ENCODE results near the gene NDRG4. TPM values are rescaled to one million over a fixed set of nuclear protein-coding genes. Genes with fewer than 3 reads are reported as not detected.

Gene NDRG4
- total RNA-seq, 2 donors from 2014 or later = 81.9 to 95.9 TPM

DNA sequence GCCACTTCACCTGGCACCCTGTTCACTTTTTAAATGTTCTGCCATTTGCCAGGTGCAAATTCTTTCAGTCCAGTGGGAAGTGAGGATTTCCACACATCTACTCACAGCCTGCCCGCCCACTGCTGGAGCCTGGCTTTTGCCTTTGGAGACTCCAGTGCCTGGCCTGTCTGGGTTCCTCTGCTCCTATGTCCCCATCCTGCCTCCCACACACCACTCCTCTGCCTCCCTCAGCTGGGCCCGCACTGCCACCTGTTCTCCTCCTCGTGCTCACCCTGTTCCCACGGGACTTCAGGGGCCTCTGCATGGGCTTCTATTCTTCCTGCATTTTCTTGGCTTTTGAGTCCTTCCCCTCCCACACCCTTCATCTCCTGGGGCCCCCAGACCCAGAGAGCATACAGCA, 7.9 kb upstream of the NDRG4 start:
- H3K4me3 ChIP-seq (ENCODE audit: low read length) = no peak overlapping the region
- peaks cover 3% of the 10 kb centered on the region for H3K4me1 Mint-ChIP-seq
- no peak overlapping the region for H3K9ac ChIP-seq (ENCODE audit: extremely low read depth, low read length, poor library complexity, severe bottlenecking)
- DNase-seq = no peak
- peak overlapping the region; percentile 44 for H3K27ac ChIP-seq (ENCODE audit: low read depth, low read length)
- H3K27me3 Mint-ChIP-seq (ENCODE audit: insufficient read depth) = no peaks in the 10 kb centered on the region
- H3K9me3 Mint-ChIP-seq = no peaks in the 10 kb centered on the region
- WGBS, 2 experiments (ENCODE audit: insufficient coverage in 1 of 2, insufficient read length in 1 of 2) = 93 to 100% methylated on average over 1 to 4 of the region's 4 CpGs
- no peaks in the 10 kb centered on the region for H3K9me3 ChIP-seq (ENCODE audit: control insufficient read depth, low read length)
- H3K36me3 Mint-ChIP-seq (ENCODE audit: low read depth) = peaks cover 29% of the 10 kb centered on the region
- no peak overlapping the region for H3K4me3 Mint-ChIP-seq
- TF ChIP-seq CTCF (conservative IDR thresholded peaks at IDR 0.05) = no peak
- peaks cover 23% of the 10 kb centered on the region for H3K36me3 ChIP-seq (ENCODE audit: control insufficient read depth, insufficient read depth, low read length)
- no peaks in the 10 kb centered on the region for H3K27me3 ChIP-seq (ENCODE audit: control insufficient read depth, insufficient read depth, low read length, poor library complexity, severe bottlenecking)
- peaks cover 21% of the 10 kb centered on the region for H3K4me1 ChIP-seq (ENCODE audit: control insufficient read depth, insufficient read depth, low read length)
- H3K27ac Mint-ChIP-seq = no peak overlapping the region

- no peak overlapping the region for H3K27ac Mint-ChIP-seq
- H3K4me1 Mint-ChIP-seq = peaks cover 3% of the 10 kb centered on the region
- H3K27ac ChIP-seq (ENCODE audit: low read depth, low read length) = no peak overlapping the region
- H3K27me3 ChIP-seq (ENCODE audit: control insufficient read depth, insufficient read depth, low read length, poor library complexity, severe bottlenecking) = no peaks in the 10 kb centered on the region
- H3K4me1 ChIP-seq (ENCODE audit: control insufficient read depth, insufficient read depth, low read length) = peaks cover 21% of the 10 kb centered on the region
- peaks cover 29% of the 10 kb centered on the region for H3K36me3 Mint-ChIP-seq (ENCODE audit: low read depth)
- no peak overlapping the region for H3K4me3 Mint-ChIP-seq
- H3K36me3 ChIP-seq (ENCODE audit: control insufficient read depth, insufficient read depth, low read length) = peaks cover 23% of the 10 kb centered on the region
- TF ChIP-seq CTCF (conservative IDR thresholded peaks at IDR 0.05) = no peak
- H3K9ac ChIP-seq (ENCODE audit: extremely low read depth, low read length, poor library complexity, severe bottlenecking) = no peak overlapping the region
- DNase-seq = peak; percentile 65
- H3K4me3 ChIP-seq (ENCODE audit: low read length) = no peak overlapping the region
- 59 to 76% methylated on average over 5 of the region's 5 CpGs for WGBS, 2 experiments (ENCODE audit: insufficient coverage in 1 of 2, insufficient read length in 1 of 2)
- no peaks in the 10 kb centered on the region for H3K27me3 Mint-ChIP-seq (ENCODE audit: insufficient read depth)
- H3K9me3 Mint-ChIP-seq = no peaks in the 10 kb centered on the region
- no peaks in the 10 kb centered on the region for H3K9me3 ChIP-seq (ENCODE audit: control insufficient read depth, low read length)
Observed at GRCh38 chr16:58492735-58493134, 7.2 kb upstream of the NDRG4 start.

DNA sequence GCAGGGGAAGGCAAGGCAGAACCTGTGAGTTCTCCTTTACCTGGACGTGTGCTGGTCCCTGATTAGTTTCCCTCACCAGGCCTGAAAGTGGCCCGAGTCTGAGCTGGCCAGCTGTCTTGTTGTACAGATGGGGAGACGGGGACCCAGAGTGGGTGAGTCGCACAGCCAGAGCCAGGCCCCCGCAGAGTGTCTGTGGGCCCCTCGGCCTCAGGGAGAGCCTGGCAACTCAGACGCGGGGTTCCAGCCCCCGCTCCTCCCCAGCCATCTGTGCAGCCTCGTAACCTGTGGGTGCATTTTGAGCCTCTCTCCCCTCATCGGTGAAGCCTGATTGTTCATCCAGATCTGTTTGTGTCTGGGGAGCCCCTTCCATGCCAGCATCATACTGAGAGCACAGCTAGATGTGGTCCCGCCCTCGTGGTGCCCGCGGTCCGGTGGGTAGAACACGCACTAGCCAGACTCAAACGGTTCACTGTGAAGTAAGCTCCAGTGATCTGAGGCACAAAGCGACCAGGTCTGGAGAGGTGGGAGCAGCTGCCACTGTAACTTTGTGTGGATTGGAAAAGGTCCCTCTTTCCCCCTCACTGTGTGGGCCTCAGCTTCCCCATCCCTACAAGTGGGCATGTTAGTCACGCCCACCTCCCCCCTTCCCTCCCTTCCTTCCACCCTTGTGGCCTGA, 6.0 kb upstream of the NDRG4 start:
- WGBS, 2 experiments (ENCODE audit: insufficient coverage in 1 of 2, insufficient read length in 1 of 2) = 92 to 96% methylated on average over 8 to 20 of the region's 20 CpGs
- H3K9me3 ChIP-seq (ENCODE audit: control insufficient read depth, low read length) = no peaks in the 10 kb centered on the region
- no peak for DNase-seq

More for the DNA sequence above, 6.0 kb upstream of the NDRG4 start:
- no peak overlapping the region for H3K4me3 Mint-ChIP-seq
- no peaks in the 10 kb centered on the region for H3K27me3 Mint-ChIP-seq (ENCODE audit: insufficient read depth)
- Histone ChIP-seq H3K27me3 (ENCODE audit: control insufficient read depth, insufficient read depth, low read length, poor library complexity, severe bottlenecking) (no peaks in the 10 kb centered on the region), H3K27ac (ENCODE audit: low read depth, low read length) (peak overlapping the region; percentile 99), H3K4me1 (ENCODE audit: control insufficient read depth, insufficient read depth, low read length) (peaks cover 12% of the 10 kb centered on the region), H3K36me3 (ENCODE audit: control insufficient read depth, insufficient read depth, low read length) (peaks cover 23% of the 10 kb centered on the region), H3K4me3 (ENCODE audit: low read length) (no peak overlapping the region), H3K9ac (ENCODE audit: extremely low read depth, low read length, poor library complexity, severe bottlenecking) (no peak overlapping the region)
- no peak for TF ChIP-seq CTCF (conservative IDR thresholded peaks at IDR 0.05)
- no peak overlapping the region for H3K27ac Mint-ChIP-seq
- H3K36me3 Mint-ChIP-seq (ENCODE audit: low read depth) = peaks cover 29% of the 10 kb centered on the region
- H3K9me3 Mint-ChIP-seq = no peaks in the 10 kb centered on the region
- peaks cover 3% of the 10 kb centered on the region for H3K4me1 Mint-ChIP-seq
